IMR-90 (cell line): ENCODE data around the gene PUM2.

Experiments used
- RAD21 ChIP-seq: IDR thresholded peaks from 2 replicates; pipeline ENCODE4 v1.6.1; 2012; ENCODE audit warnings: low read length, improper control_type of control experiment
- TF ChIP-seq, protein P1 (sequence below): conservative IDR thresholded peaks from 2 replicates; pipeline ENCODE4 v1.5.1; 2012; ENCODE audit warnings: mild to moderate bottlenecking, low read depth, low read length, improper control_type of control experiment

DNA sequence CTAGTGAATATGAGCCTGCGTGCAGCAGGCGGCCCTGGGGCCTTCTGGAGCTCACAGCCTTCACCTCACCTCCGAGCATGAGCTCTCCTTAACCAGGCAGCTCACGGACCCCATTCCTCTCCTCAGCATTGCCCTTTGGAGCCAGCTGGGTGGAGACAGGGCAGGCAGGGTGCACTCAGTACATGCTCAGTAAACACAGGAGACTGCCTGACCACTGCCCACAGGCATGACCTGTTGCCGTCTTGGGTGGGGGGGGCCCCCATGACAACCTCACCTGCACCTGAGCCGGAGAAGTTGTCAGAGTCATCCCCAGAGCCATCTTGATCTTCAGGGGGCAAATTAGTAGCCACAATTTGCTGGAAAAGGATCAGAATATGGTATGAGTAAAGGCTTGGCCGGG, 145.6 kb downstream of the PUM2 start:
- TF ChIP-seq, protein P1, sequence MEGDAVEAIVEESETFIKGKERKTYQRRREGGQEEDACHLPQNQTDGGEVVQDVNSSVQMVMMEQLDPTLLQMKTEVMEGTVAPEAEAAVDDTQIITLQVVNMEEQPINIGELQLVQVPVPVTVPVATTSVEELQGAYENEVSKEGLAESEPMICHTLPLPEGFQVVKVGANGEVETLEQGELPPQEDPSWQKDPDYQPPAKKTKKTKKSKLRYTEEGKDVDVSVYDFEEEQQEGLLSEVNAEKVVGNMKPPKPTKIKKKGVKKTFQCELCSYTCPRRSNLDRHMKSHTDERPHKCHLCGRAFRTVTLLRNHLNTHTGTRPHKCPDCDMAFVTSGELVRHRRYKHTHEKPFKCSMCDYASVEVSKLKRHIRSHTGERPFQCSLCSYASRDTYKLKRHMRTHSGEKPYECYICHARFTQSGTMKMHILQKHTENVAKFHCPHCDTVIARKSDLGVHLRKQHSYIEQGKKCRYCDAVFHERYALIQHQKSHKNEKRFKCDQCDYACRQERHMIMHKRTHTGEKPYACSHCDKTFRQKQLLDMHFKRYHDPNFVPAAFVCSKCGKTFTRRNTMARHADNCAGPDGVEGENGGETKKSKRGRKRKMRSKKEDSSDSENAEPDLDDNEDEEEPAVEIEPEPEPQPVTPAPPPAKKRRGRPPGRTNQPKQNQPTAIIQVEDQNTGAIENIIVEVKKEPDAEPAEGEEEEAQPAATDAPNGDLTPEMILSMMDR: no peak
- TF ChIP-seq RAD21: no peak
